Nephron progenitor cell (in vitro differentiated cells): Measurements from ENCODE around the gene NCS1.

Source experiments
- DNase-seq: peaks from one replicate; pipeline ENCODE4 v3.0.0; 2021
- H3K27ac Mint-ChIP-seq: 2 replicates; pipeline ENCODE4 v1.8.0; 2021; ENCODE audit warnings: mild to moderate bottlenecking, moderate library complexity, mixed read lengths
- H3K27me3 Mint-ChIP-seq: 2 replicates; pipeline ENCODE4 v1.8.0; 2021; ENCODE audit warnings: mild to moderate bottlenecking, low read depth, mixed read lengths; ENCODE audit not compliant: poor library complexity
- H3K36me3 Mint-ChIP-seq: 2 replicates; pipeline ENCODE4 v1.8.0; 2021; ENCODE audit warnings: low read depth, mixed read lengths
- H3K4me1 Mint-ChIP-seq: 2 replicates; pipeline ENCODE4 v1.8.0; 2021; ENCODE audit warnings: mixed read lengths
- H3K4me3 Mint-ChIP-seq: 2 replicates; pipeline ENCODE4 v1.8.0; 2021; ENCODE audit warnings: mild to moderate bottlenecking, moderate library complexity, mixed read lengths
- H3K9me3 Mint-ChIP-seq: 2 replicates; pipeline ENCODE4 v1.8.0; 2021; ENCODE audit warnings: mild to moderate bottlenecking, moderate library complexity, mixed read lengths
- CTCF ChIP-seq: fragments of 200-600 bp; sonication (generic); IDR thresholded peaks from 2 replicates; pipeline ENCODE4 v1.5.0; 2021; ENCODE audit warnings: antibody characterized with exemption

Gene NCS1

GRCh38 chr9:130149031-130149430 lies 23.2 kb upstream of the NCS1 start:
- H3K27ac Mint-ChIP-seq, result no peak overlapping the region
- TF ChIP-seq CTCF, result no peak

GRCh38 chr9:130149654-130150286 lies 22.4 kb upstream of the NCS1 start:
- H3K4me3 Mint-ChIP-seq, result no peak overlapping the region
- H3K4me1 Mint-ChIP-seq, result peaks cover 15% of the 10 kb centered on the region
- no peak overlapping the region for H3K27ac Mint-ChIP-seq
- H3K36me3 Mint-ChIP-seq, result no peaks in the 10 kb centered on the region
- H3K27me3 Mint-ChIP-seq, result peaks cover 3% of the 10 kb centered on the region
- TF ChIP-seq CTCF, result no peak
- DNase-seq, result no peak
- no peaks in the 10 kb centered on the region for H3K9me3 Mint-ChIP-seq

More at GRCh38 chr9:130149031-130149430, 23.2 kb upstream of the NCS1 start:
- H3K36me3 Mint-ChIP-seq, result no peaks in the 10 kb centered on the region
- peaks cover 20% of the 10 kb centered on the region for H3K4me1 Mint-ChIP-seq
- H3K9me3 Mint-ChIP-seq, result no peaks in the 10 kb centered on the region
- DNase-seq, result no peak
- peaks cover 3% of the 10 kb centered on the region for H3K27me3 Mint-ChIP-seq
- no peak overlapping the region for H3K4me3 Mint-ChIP-seq

GRCh38 chr9:130150779-130151382 lies 21.3 kb upstream of the NCS1 start:
- Mint-ChIP-seq H3K27ac (no peak overlapping the region), H3K4me1 (peaks cover 12% of the 10 kb centered on the region), H3K9me3 (no peaks in the 10 kb centered on the region), H3K27me3 (peaks cover 3% of the 10 kb centered on the region), H3K36me3 (no peaks in the 10 kb centered on the region), H3K4me3 (no peak overlapping the region)
- no peak for DNase-seq
- no peak for TF ChIP-seq CTCF

- no peaks in the 10 kb centered on the region for H3K36me3 Mint-ChIP-seq
- no peak for DNase-seq
- peaks cover 12% of the 10 kb centered on the region for H3K4me1 Mint-ChIP-seq
- no peak for TF ChIP-seq CTCF
- peaks cover 3% of the 10 kb centered on the region for H3K27me3 Mint-ChIP-seq
- H3K4me3 Mint-ChIP-seq, result no peak overlapping the region
- H3K27ac Mint-ChIP-seq, result no peak overlapping the region
- no peaks in the 10 kb centered on the region for H3K9me3 Mint-ChIP-seq
Observed at GRCh38 chr9:130154816-130155215, 17.4 kb upstream of the NCS1 start.

- TF ChIP-seq CTCF, result no peak
- Mint-ChIP-seq H3K27ac (no peak overlapping the region), H3K9me3 (no peaks in the 10 kb centered on the region), H3K4me3 (no peak overlapping the region), H3K36me3 (no peaks in the 10 kb centered on the region), H3K4me1 (peaks cover 12% of the 10 kb centered on the region), H3K27me3 (no peaks in the 10 kb centered on the region)
- no peak for DNase-seq
Observed at GRCh38 chr9:130155647-130156046, 16.6 kb upstream of the NCS1 start.

- no peak overlapping the region for H3K27ac Mint-ChIP-seq
- no peaks in the 10 kb centered on the region for H3K36me3 Mint-ChIP-seq
- no peak overlapping the region for H3K4me3 Mint-ChIP-seq
- TF ChIP-seq CTCF, result no peak
- DNase-seq, result no peak
- H3K9me3 Mint-ChIP-seq, result no peaks in the 10 kb centered on the region
- H3K4me1 Mint-ChIP-seq, result peaks cover 6% of the 10 kb centered on the region
- no peaks in the 10 kb centered on the region for H3K27me3 Mint-ChIP-seq
Observed at GRCh38 chr9:130156672-130157071, 15.5 kb upstream of the NCS1 start.
